ENCODE measurements around the gene SLC26A3. TPM values are rescaled to one million over a fixed set of nuclear protein-coding genes. Genes with fewer than 3 reads are reported as not detected.

The SLC26A3 gene
- total and polyA plus RNA-seq, 2 of the 8 experiments (the other 6 are each of a cell fraction or from before 2014, with no cell fraction given) = not detected

DNA sequence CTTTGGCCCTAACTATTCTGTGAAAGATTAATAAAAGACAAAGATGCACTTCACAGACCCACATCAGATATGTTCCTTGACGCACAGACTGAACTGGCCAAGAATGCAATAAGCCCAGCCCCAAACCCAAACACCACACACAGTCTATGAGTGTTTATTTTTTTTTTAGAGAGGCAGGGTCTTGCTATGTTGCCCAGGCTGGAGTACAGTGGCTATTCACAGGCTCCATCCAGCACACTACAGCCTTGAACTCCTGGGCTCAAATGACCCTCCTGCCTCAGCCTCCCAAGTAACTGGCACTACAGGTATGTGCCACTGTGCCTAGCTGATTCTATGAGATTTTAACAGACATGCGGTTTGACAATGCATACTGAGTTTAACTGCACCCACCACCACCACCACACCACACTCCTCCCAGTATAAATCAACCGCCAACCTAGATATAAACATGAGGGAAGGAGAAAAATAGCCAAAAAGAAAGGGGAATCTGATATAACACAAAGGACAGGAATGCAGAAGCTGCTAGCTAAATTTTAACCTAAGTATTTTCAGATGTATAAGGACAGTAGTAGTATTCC lies 35.1 kb upstream of the SLC26A3 start:
- Histone ChIP-seq H3K4ac (replicated peaks; ENCODE audit: insufficient read length, low read depth, low read length) (no peak overlapping the region), H3K23ac (ENCODE audit: insufficient read length) (no peak overlapping the region), H3K27me3 (replicated peaks in 1 of 4; ENCODE audit: control insufficient read depth in 3 of 4, extremely low read depth in 1 of 4, insufficient read depth in 3 of 4, low read length in 3 of 4) (no peaks in the 10 kb centered on the region), H2BK120ac (replicated peaks; ENCODE audit: low read depth, low read length) (no peak overlapping the region), H2BK20ac (ENCODE audit: low read length) (no peak overlapping the region), H4K8ac (ENCODE audit: extremely low read depth, insufficient read depth, low read length) (no peak overlapping the region), H2BK15ac (ENCODE audit: low read length) (no peak overlapping the region), H3K27ac (ENCODE audit: low read depth, low read length) (no peak overlapping the region), H4K20me1 (replicated peaks in 1 of 2; ENCODE audit: control insufficient read depth in 1 of 2, insufficient read depth in 2 of 2, low read length in 2 of 2) (no peaks in the 10 kb centered on the region), H3K23me2 (ENCODE audit: low read depth, low read length) (no peaks in the 10 kb centered on the region), H2AK5ac (ENCODE audit: low read depth, low read length) (no peak overlapping the region), H3K79me1 (ENCODE audit: low read depth, low read length) (no peaks in the 10 kb centered on the region), H3K4me2 (ENCODE audit: insufficient read depth in 1 of 2, low read depth in 2 of 2, low read length in 2 of 2) (no peak overlapping the region), H3K9ac (replicated peaks in 1 of 4; ENCODE audit: extremely low read depth in 1 of 4, low read depth in 3 of 4, low read length in 3 of 4) (no peak overlapping the region), H3K56ac (replicated peaks; ENCODE audit: insufficient read length, low read depth, low read length) (no peak overlapping the region), H3K79me2 (ENCODE audit: control insufficient read depth in 1 of 2, insufficient read depth in 2 of 2, low read length in 2 of 2) (no peaks in the 10 kb centered on the region), H3K4me1 (replicated peaks in 1 of 4; ENCODE audit: control insufficient read depth in 3 of 4, insufficient read depth in 4 of 4, low read length in 3 of 4) (no peaks in the 10 kb centered on the region), H2BK5ac (ENCODE audit: low read depth, low read length) (no peak overlapping the region), H3K36me3 (ENCODE audit: control insufficient read depth in 2 of 4, insufficient read depth in 4 of 4, low read length in 3 of 4) (no peaks in the 10 kb centered on the region), H3K18ac (ENCODE audit: extremely low read depth, low read length) (no peak overlapping the region), H4K91ac (replicated peaks; ENCODE audit: insufficient read length, low read length) (no peak overlapping the region), H4K5ac (ENCODE audit: insufficient read length, low read depth, low read length) (no peak overlapping the region), H3K4me3 (ENCODE audit: extremely low read depth in 1 of 4, insufficient read depth in 2 of 4, low read depth in 3 of 4, low read length in 4 of 4) (no peak overlapping the region), H3K9me3 (ENCODE audit: insufficient read depth in 2 of 2, low read depth in 1 of 2, low read length in 1 of 2) (no peaks in the 10 kb centered on the region), H2BK12ac (ENCODE audit: low read depth, low read length) (no peak overlapping the region), H3K14ac (ENCODE audit: insufficient read length) (no peak overlapping the region), H2AFZ (ENCODE audit: low read length) (no peak overlapping the region)
- FAIRE-seq (no peak), DNase-seq (ENCODE audit: low read depth in 1 of 2, low spot score in 2 of 2) (no peak)
- CTCF ChIA-PET (ENCODE audit: partially characterized antibody) = no interaction called here
- 96% methylated on average over 3 of the region's 3 CpGs; no CpG with 5 or more reads in 1 of the 2 experiments for WGBS, 2 experiments (ENCODE audit: extremely low coverage in 1 of 2, insufficient coverage in 1 of 2, insufficient read length in 1 of 2, insufficient replicate concordance in 2 of 2, low coverage in 1 of 2, low lambda C conversion rate in 2 of 2, missing lambda C conversion rate in 1 of 2)
- TF ChIP-seq RFX5 (IDR thresholded peaks at IDR 0.05; ENCODE audit: borderline replicate concordance, low read depth, low read length) (no peak), TBP (IDR thresholded peaks at IDR 0.05; ENCODE audit: low read depth, low read length) (no peak), SP2 (IDR thresholded peaks at IDR 0.05; ENCODE audit: low read length) (no peak), GTF2F1 (IDR thresholded peaks at IDR 0.05; ENCODE audit: borderline replicate concordance, low read depth, low read length) (no peak), ASH2L (IDR thresholded peaks at IDR 0.05; ENCODE audit: low read length) (no peak), CREB1 (IDR thresholded peaks at IDR 0.05) (no peak), RXRA (IDR thresholded peaks at IDR 0.05; ENCODE audit: insufficient read depth, low read depth, low read length) (no peak), SP4 (IDR thresholded peaks at IDR 0.05; ENCODE audit: low read length) (no peak), POU5F1 (IDR thresholded peaks at IDR 0.05; ENCODE audit: low read depth, low read length) (no peak), RAD21 (IDR thresholded peaks at IDR 0.05 in 1 of 2, conservative IDR thresholded peaks at IDR 0.05 in 1 of 2; ENCODE audit: low read depth in 2 of 2, low read length in 2 of 2) (no peak), RBBP5 (IDR thresholded peaks at IDR 0.05; ENCODE audit: borderline replicate concordance, low read depth, low read length) (no peak)
- POLR2A ChIA-PET (ENCODE audit: partially characterized antibody) = no interaction called here
